GM19372 (cell line): ENCODE data around the gene CDS1.

Experiments used
- ATAC-seq: cut with Tn5 transposase; IDR thresholded peaks from one replicate; pipeline ENCODE4 v1.9.1; 2021; ENCODE audit warnings: mild to moderate bottlenecking, low read depth, moderate library complexity; ENCODE audit not compliant: unreplicated experiment

The CDS1 gene

DNA sequence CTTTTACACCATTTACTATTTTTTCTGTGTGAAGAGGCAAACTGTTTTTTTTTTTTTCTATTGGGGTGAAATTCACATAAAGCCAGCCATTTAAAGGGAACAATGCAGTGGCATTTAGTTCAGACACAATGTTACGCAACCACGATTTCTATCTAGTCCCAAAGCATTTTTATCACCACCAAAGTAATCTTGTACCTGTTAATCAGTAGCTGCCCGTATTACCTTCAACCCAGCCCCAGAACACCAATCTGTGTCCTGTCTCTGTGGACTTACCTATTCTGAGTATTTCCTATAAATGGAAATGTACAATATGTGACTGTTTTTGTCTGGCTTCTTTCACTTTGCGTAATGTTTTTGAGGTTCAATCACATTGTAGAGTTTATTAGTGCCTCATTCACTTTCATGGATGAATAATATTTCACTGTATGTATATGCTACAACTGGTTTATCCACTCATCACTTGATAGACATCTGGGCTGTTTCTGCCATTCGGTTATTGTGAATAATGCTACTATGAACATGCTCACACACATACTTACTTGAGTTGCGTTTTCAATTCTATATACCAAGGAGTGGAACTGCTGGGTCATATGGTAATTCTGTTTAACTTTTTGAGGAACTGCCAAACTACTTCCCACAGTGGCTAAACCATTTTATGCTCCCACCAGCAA, 116.2 kb downstream of the CDS1 start:
- no peak for ATAC-seq
